IMR-90 (cell line): ENCODE results near the gene CDK11B. TPM values are rescaled to one million over a fixed set of nuclear protein-coding genes. Genes with fewer than 3 reads are reported as not detected.

Source experiments
- ATAC-seq: fragments of 200-7000 bp; cut with Tn5 transposase; 2 replicates; pipeline ENCODE4 v1.9.1; 2020; ENCODE audit warnings: low read depth, mild to moderate bottlenecking, moderate library complexity
- BruUV-seq: library from RNA; stranded (reverse); fragments of 400-500 nt; replicated peaks from 2 replicates; lab custom pipeline; 2021; lab: Mats Ljungman, UMichigan
- CTCF ChIA-PET: fragments of 300-600 bp; formaldehyde crosslinking; extraction: SDS; loops from one replicate; lab custom pipeline; 2021; ENCODE audit warnings: antibody characterized with exemption; lab: Yijun Ruan, JAX
- POLR2A ChIA-PET: fragments of 300-600 bp; sonication (Branson Sonifier 250); formaldehyde crosslinking; loops from one replicate; lab custom pipeline; 2022; ENCODE audit warnings: antibody characterized with exemption; ENCODE audit not compliant: unreplicated experiment; lab: Charles Lee
- DNase-seq: peaks from one replicate; pipeline ENCODE4 v3.0.0; 2013
- H2AFZ ChIP-seq: replicated peaks from 2 replicates; pipeline ENCODE3; 2013; ENCODE audit warnings: low read length, mild to moderate bottlenecking; ENCODE audit not compliant: poor library complexity
- H2AK5ac ChIP-seq: 2 replicates; pipeline ENCODE4 v1.6.1; 2013; ENCODE audit warnings: low read depth, low read length, inconsistent platforms
- H2AK9ac ChIP-seq: replicated peaks from 2 replicates; pipeline ENCODE3; 2013; ENCODE audit warnings: mild to moderate bottlenecking, low read depth, low read length, moderate library complexity; ENCODE audit not compliant: poor library complexity
- H2BK120ac ChIP-seq: 2 replicates; pipeline ENCODE4 v1.6.1; 2013; ENCODE audit warnings: low read depth, low read length, inconsistent platforms
- H2BK15ac ChIP-seq: 3 replicates; pipeline ENCODE4 v1.6.1; 2013; ENCODE audit warnings: low read depth, low read length, inconsistent platforms
- H2BK20ac ChIP-seq: 2 replicates; pipeline ENCODE4 v1.6.1; 2013; ENCODE audit warnings: low read depth, mild to moderate bottlenecking, inconsistent platforms, low read length, moderate library complexity
- H2BK5ac ChIP-seq: 2 replicates; pipeline ENCODE4 v1.6.1; 2013; ENCODE audit warnings: mild to moderate bottlenecking, low read depth, low read length, inconsistent platforms; ENCODE audit not compliant: poor library complexity, severe bottlenecking
- H3K14ac ChIP-seq: replicated peaks from 2 replicates; pipeline ENCODE4 v1.6.1; 2013; ENCODE audit warnings: low read depth, low read length, inconsistent platforms
- H3K18ac ChIP-seq: 2 replicates; pipeline ENCODE4 v1.6.1; 2013; ENCODE audit warnings: low read depth, low read length, control low read depth
- H3K23ac ChIP-seq: 2 replicates; pipeline ENCODE4 v1.6.1; 2013; ENCODE audit warnings: low read depth, low read length, inconsistent platforms
- H3K27ac ChIP-seq: 2 replicates; pipeline ENCODE4 v1.5.1; 2013; ENCODE audit warnings: mild to moderate bottlenecking, control low read depth, low read length; ENCODE audit not compliant: insufficient read depth
- H3K27me3 ChIP-seq: 2 replicates; pipeline ENCODE4 v1.6.1; 2013; ENCODE audit warnings: low read length; ENCODE audit not compliant: control insufficient read depth, insufficient read depth
- H3K36me3 ChIP-seq: 2 replicates; pipeline ENCODE4 v1.6.1; 2013; ENCODE audit warnings: low read length, mixed read lengths; ENCODE audit not compliant: control insufficient read depth, insufficient read depth
- H3K4ac ChIP-seq: 2 replicates; pipeline ENCODE4 v1.6.1; 2013; ENCODE audit warnings: low read depth, low read length, inconsistent platforms
- H3K4me1 ChIP-seq: 2 replicates; pipeline ENCODE4 v1.6.1; 2013; ENCODE audit warnings: low read length, mixed read lengths; ENCODE audit not compliant: control insufficient read depth, insufficient read depth
- H3K4me2 ChIP-seq: 2 replicates; pipeline ENCODE4 v1.6.1; 2013; ENCODE audit warnings: low read depth, mild to moderate bottlenecking, control low read depth, low read length, moderate library complexity
- H3K4me3 ChIP-seq: 2 replicates; pipeline ENCODE4 v1.5.1; 2013; ENCODE audit warnings: low read depth, mild to moderate bottlenecking, control low read depth, low read length, moderate library complexity; ENCODE audit not compliant: insufficient read depth
- H3K56ac ChIP-seq: 2 replicates; pipeline ENCODE4 v1.6.1; 2013; ENCODE audit warnings: low read length, inconsistent platforms; ENCODE audit not compliant: insufficient read depth; ENCODE audit errors: extremely low read depth
- H3K79me1 ChIP-seq, 2 experiments: 2 replicates each; pipeline ENCODE4 v1.6.1; 2013; ENCODE audit warnings: low read length in 2 of 2, inconsistent platforms in 1 of 2, low read depth in 1 of 2
- H3K9ac ChIP-seq: 2 replicates; pipeline ENCODE4 v1.6.1; 2013; ENCODE audit warnings: low read depth, low read length, control low read depth
- H3K9me1 ChIP-seq: 2 replicates; pipeline ENCODE4 v1.6.1; 2013; ENCODE audit warnings: low read length, inconsistent platforms; ENCODE audit not compliant: insufficient read depth
- H3K9me3 ChIP-seq: 2 replicates; pipeline ENCODE4 v1.6.1; 2013; ENCODE audit warnings: low read length; ENCODE audit not compliant: control insufficient read depth, insufficient read depth
- H4K20me1 ChIP-seq: 2 replicates; pipeline ENCODE4 v1.6.1; 2013; ENCODE audit warnings: low read length, inconsistent platforms; ENCODE audit not compliant: insufficient read depth
- H4K5ac ChIP-seq: 2 replicates; pipeline ENCODE4 v1.6.1; 2013; ENCODE audit warnings: mild to moderate bottlenecking, low read depth, low read length, control low read depth
- H4K8ac ChIP-seq, 2 experiments: 2 replicates each; pipeline ENCODE4 v1.6.1; 2013; ENCODE audit warnings: low read depth in 2 of 2, low read length in 2 of 2, control low read depth in 1 of 2, inconsistent platforms in 1 of 2
- H4K91ac ChIP-seq: 2 replicates; pipeline ENCODE4 v1.6.1; 2013; ENCODE audit warnings: low read depth, low read length, inconsistent platforms; ENCODE audit not compliant: insufficient read depth
- CHD1 ChIP-seq: IDR thresholded peaks from 2 replicates; pipeline ENCODE4 v1.6.1; 2012; ENCODE audit warnings: low read depth, low read length, improper control_type of control experiment
- FOS ChIP-seq: fragments of 150-350 bp; IDR thresholded peaks from 2 replicates; pipeline ENCODE4 v1.6.1; 2016; ENCODE audit warnings: low read depth, low read length
- MAZ ChIP-seq: IDR thresholded peaks from 2 replicates; pipeline ENCODE4 v1.6.1; 2012; ENCODE audit warnings: low read depth, mild to moderate bottlenecking, low read length, improper control_type of control experiment, moderate library complexity, borderline replicate concordance
- MXI1 ChIP-seq: IDR thresholded peaks from 2 replicates; pipeline ENCODE4 v1.6.1; 2012; ENCODE audit warnings: low read depth, mild to moderate bottlenecking, low read length, moderate library complexity, borderline replicate concordance
- RCOR1 ChIP-seq: IDR thresholded peaks from 2 replicates; pipeline ENCODE4 v1.6.1; 2012; ENCODE audit warnings: mild to moderate bottlenecking, low read length, improper control_type of control experiment; ENCODE audit not compliant: insufficient replicate concordance
- RFX5 ChIP-seq: IDR thresholded peaks from 2 replicates; pipeline ENCODE4 v1.8.0; 2012; ENCODE audit warnings: low read depth, mild to moderate bottlenecking, low read length, moderate library complexity
- USF2 ChIP-seq: fragments of 150-350 bp; IDR thresholded peaks from 2 replicates; pipeline ENCODE4 v1.6.1; 2017; ENCODE audit warnings: mild to moderate bottlenecking, antibody characterized with exemption, low read length, low read depth
- WGBS, 2 experiments: methylation state at CpG; one replicate each; pipeline versions ENCODE4 v1.1.5 to v1.1.7; 2013; ENCODE audit warnings: missing lambda C conversion rate in 2 of 2; ENCODE audit not compliant: insufficient read length in 1 of 2; ENCODE audit errors: extremely low coverage in 2 of 2; 5-methylcytosine and 5-hydroxymethylcytosine counted together
- dilution Hi-C: fragments of 300-500 bp; cut with HindIII; formaldehyde crosslinking; loops from one replicate; pipeline ENCODE4 v1.14.3; 2018; ENCODE audit warnings: low sequenced_read_pairs; ENCODE audit not compliant: unreplicated experiment
- in situ Hi-C: fragments of 300-500 bp; cut with MboI; formaldehyde crosslinking; loops from 3 replicates; pipeline ENCODE4 v1.14.3; 2019; ENCODE audit warnings: low sequenced_read_pairs, inconsistent platforms, mixed read lengths
- intact Hi-C: fragments of 100-400 bp; cut with micrococcal nuclease; formaldehyde crosslinking; loops from 2 replicates; pipeline ENCODE4 v1.10.0; 2022
- polyA plus RNA-seq, 3 experiments: library from polyadenylated mRNA; depleted of rRNA; stranded (reverse); fragments of >200 nt; gene quantifications; 2 replicates each; pipeline ENCODE4 v1.2.3, GENCODE V29; 2012; ENCODE audit warnings: low replicate concordance in 1 of 3
- total RNA-seq: library from RNA; depleted of rRNA; stranded (reverse); fragments of >200 nt; gene quantifications from 2 replicates; pipeline ENCODE4 v1.2.3, GENCODE V29; 2012

The CDK11B gene
- total and polyA plus RNA-seq, 2 of the 4 experiments (the other 2 are of a cell fraction): 8.2 to 19.1 TPM

- POLR2A ChIA-PET: no interaction called here
- no peak overlapping the region for H3K4me3 ChIP-seq
- H3K4me2 ChIP-seq: no peak overlapping the region; the same call in 1 of the 2 replicates
Measured at GRCh38 chr1:1630965-1631781, 27.6 kb downstream of the CDK11B start.

More at GRCh38 chr1:1630965-1631781, 27.6 kb downstream of the CDK11B start:
- no TSS peak for BruUV-seq
- no peak overlapping the region for H3K23ac ChIP-seq
- H2AFZ ChIP-seq: no peak overlapping the region
- H2BK20ac ChIP-seq: no peak overlapping the region
- H4K91ac ChIP-seq: no peak overlapping the region
- no peak overlapping the region for H3K14ac ChIP-seq
- no peak overlapping the region for H4K5ac ChIP-seq
- H3K9me3 ChIP-seq: no peaks in the 10 kb centered on the region
- H3K4me1 ChIP-seq: no peaks in the 10 kb centered on the region; the same call in 1 of the 2 replicates
- no peak overlapping the region for H3K9ac ChIP-seq
- H2BK5ac ChIP-seq: no peak overlapping the region
- no peaks in the 10 kb centered on the region for H3K79me1 ChIP-seq
- dilution Hi-C loops: no loop called here
- no peak overlapping the region for H2BK15ac ChIP-seq
- no peaks in the 10 kb centered on the region for H3K27me3 ChIP-seq
- no peak overlapping the region; the same call in 1 of the 2 replicates for H2AK5ac ChIP-seq
- H4K20me1 ChIP-seq: no peaks in the 10 kb centered on the region
- peaks cover 21% of the 10 kb centered on the region for H3K36me3 ChIP-seq
- ATAC-seq: peak; percentile 4
- no peak overlapping the region for H3K56ac ChIP-seq
- no peak overlapping the region for H3K18ac ChIP-seq
- no peak for DNase-seq
- peak overlapping the region in 1 of 2 experiments; percentile 16; a peak in 1 of 4 replicates for H4K8ac ChIP-seq
- no peak overlapping the region for H2BK120ac ChIP-seq
- WGBS, 2 experiments: 34% methylated on average over 29 of the region's 79 CpGs; no CpG with 5 or more reads in 1 of the 2 experiments
- CTCF ChIA-PET: no interaction called here
- peak overlapping the region; percentile 88 for H2AK9ac ChIP-seq
- no peak overlapping the region for H3K4ac ChIP-seq
- in situ Hi-C loops: no loop called here
- no peaks in the 10 kb centered on the region for H3K9me1 ChIP-seq
- no peak overlapping the region for H3K27ac ChIP-seq
- TF ChIP-seq MAZ (no peak), RFX5 (no peak), RCOR1 (no peak), CHD1 (no peak), USF2 (no peak), FOS (no peak), MXI1 (no peak)
- intact Hi-C loops: no loop called here
